A549 (cell line): ENCODE results near the gene FOXI2. TPM values are rescaled to one million over a fixed set of nuclear protein-coding genes. Genes with fewer than 3 reads are reported as not detected.

ENCODE experiments used
- ATAC-seq, 2 experiments: fragments of 200-7000 bp in 1 of 2; fragments of >200 bp in 1 of 2; cut with Nextera tagmentation in 1 of 2; cut with Tn5 transposase in 1 of 2; 3 replicates each; pipeline versions ENCODE4 v1.8.0 to v1.9.1; 2018 to 2020; ENCODE audit warnings: mild to moderate bottlenecking in 1 of 2, moderate library complexity in 1 of 2
- CTCF ChIA-PET: fragments of 300-600 bp; sonication (Branson Sonifier 250); formaldehyde crosslinking; extraction: SDS; loops from one replicate; lab custom pipeline; 2021; ENCODE audit warnings: antibody characterized with exemption, inconsistent platforms; lab: Yijun Ruan, JAX
- POLR2A ChIA-PET: fragments of 350-600 bp; formaldehyde crosslinking; extraction: SDS; loops from one replicate; lab custom pipeline; 2021; ENCODE audit warnings: antibody characterized with exemption, inconsistent platforms; lab: Yijun Ruan, JAX
- DNase-seq, 2 experiments: peaks; one replicate each; pipeline versions ENCODE4 v3.0.0 to v3.0.0-alpha.2; 2011 to 2016; ENCODE audit warnings: low read depth in 1 of 2, low spot score in 1 of 2
- FAIRE-seq: peaks from 2 replicates; lab custom pipeline; 2011; peaks lifted over from hg19 to GRCh38; lab: Jason Lieb, UNC
- H3K27ac ChIP-seq, 2 experiments: fragments of >200 bp; sonication (Bioruptor Twin); formaldehyde crosslinking; 3 replicates each; pipeline ENCODE4 v1.5.1; 2016 to 2017
- H3K4me1 ChIP-seq: fragments of >200 bp; sonication (Bioruptor Twin); formaldehyde crosslinking; 3 replicates; pipeline ENCODE4 v1.6.1; 2016
- H3K4me2 ChIP-seq: fragments of >200 bp; sonication (Bioruptor Twin); formaldehyde crosslinking; 3 replicates; pipeline ENCODE4 v1.6.1; 2016
- H3K4me3 ChIP-seq: fragments of >200 bp; sonication (Bioruptor Twin); formaldehyde crosslinking; 3 replicates; pipeline ENCODE4 v1.5.1; 2016
- H3K9me3 ChIP-seq: fragments of >200 bp; sonication (Bioruptor Twin); formaldehyde crosslinking; 3 replicates; pipeline ENCODE4 v1.6.1; 2016
- BCL3 ChIP-seq: fragments of >200 bp; sonication (Bioruptor Twin); formaldehyde crosslinking; IDR thresholded peaks from 3 replicates; pipeline ENCODE4 v1.6.1; 2016
- CBX8 ChIP-seq: fragments of 200-600 bp; sonication (generic); IDR thresholded peaks from 2 replicates; pipeline ENCODE4 v1.6.1; 2016
- CEBPB ChIP-seq, 2 experiments: fragments of >200 bp in 1 of 2; sonication (Bioruptor Twin) in 1 of 2; formaldehyde crosslinking in 1 of 2; IDR thresholded peaks; 2 replicates each; pipeline ENCODE4 v1.6.1; 2012 to 2016
- ELK1 ChIP-seq: fragments of 150-350 bp; IDR thresholded peaks from 2 replicates; pipeline ENCODE4 v1.6.1; 2014; ENCODE audit warnings: low read depth, mild to moderate bottlenecking, low read length
- ESRRA ChIP-seq: fragments of 150-350 bp; IDR thresholded peaks from 2 replicates; pipeline ENCODE4 v1.6.1; 2014; ENCODE audit warnings: mild to moderate bottlenecking, low read length, borderline replicate concordance
- FOSB ChIP-seq: fragments of 250-450 bp; sonication (Bioruptor Pico); IDR thresholded peaks from 2 replicates; pipeline ENCODE4 v1.5.0; 2020; ENCODE audit warnings: mild to moderate bottlenecking, moderate library complexity
- HDAC2 ChIP-seq: fragments of 200-600 bp; sonication (generic); IDR thresholded peaks from 2 replicates; pipeline ENCODE4 v1.6.1; 2016
- HEYL ChIP-seq: fragments of 250-450 bp; sonication (Bioruptor Pico); IDR thresholded peaks from 2 replicates; pipeline ENCODE4 v1.8.0; 2021; ENCODE audit warnings: mild to moderate bottlenecking, moderate library complexity
- HOXA7 ChIP-seq: fragments of 250-450 bp; sonication (Bioruptor Pico); IDR thresholded peaks from 2 replicates; pipeline ENCODE4 v1.5.0; 2020; ENCODE audit warnings: mild to moderate bottlenecking, moderate library complexity
- HOXB13 ChIP-seq: fragments of 250-450 bp; sonication (Bioruptor Pico); IDR thresholded peaks from 2 replicates; pipeline ENCODE4 v1.5.0; 2020; ENCODE audit warnings: low read depth, mild to moderate bottlenecking, moderate library complexity
- JUN ChIP-seq, 2 experiments: fragments of >200 bp; sonication (Bioruptor Twin); formaldehyde crosslinking; IDR thresholded peaks; 2 replicates in 1 of 2; 3 replicates in 1 of 2; pipeline ENCODE4 v1.6.1; 2016 to 2017
- KDM1A ChIP-seq: fragments of 200-600 bp; sonication (generic); IDR thresholded peaks from 2 replicates; pipeline ENCODE4 v1.6.1; 2016; ENCODE audit warnings: low read depth, mild to moderate bottlenecking
- MAFK ChIP-seq: fragments of 450-650 bp; IDR thresholded peaks from 2 replicates; pipeline ENCODE4 v1.6.1; 2014; ENCODE audit not compliant: partially characterized antibody
- MAZ ChIP-seq: fragments of 150-350 bp; IDR thresholded peaks from 2 replicates; pipeline ENCODE4 v1.6.1; 2014; ENCODE audit warnings: antibody characterized with exemption, low read depth, low read length, borderline replicate concordance
- MYC ChIP-seq: IDR thresholded peaks from 2 replicates; pipeline ENCODE4 v1.6.1; 2012; ENCODE audit warnings: mild to moderate bottlenecking, inconsistent platforms, low read length, improper control_type of control experiment, borderline replicate concordance
- NR3C1 ChIP-seq: fragments of >200 bp; sonication (Bioruptor Twin); formaldehyde crosslinking; IDR thresholded peaks from 3 replicates; pipeline ENCODE4 v1.6.1; 2017
- PHF8 ChIP-seq: fragments of 200-600 bp; sonication (generic); IDR thresholded peaks from 2 replicates; pipeline ENCODE4 v1.6.1; 2016; ENCODE audit warnings: low read depth, mild to moderate bottlenecking, antibody characterized with exemption, moderate library complexity, borderline replicate concordance
- RARB ChIP-seq: fragments of 250-450 bp; sonication (Bioruptor Pico); IDR thresholded peaks from 2 replicates; pipeline ENCODE4 v1.8.0; 2021; ENCODE audit warnings: mild to moderate bottlenecking, moderate library complexity
- RCOR1 ChIP-seq: fragments of 150-350 bp; IDR thresholded peaks from 2 replicates; pipeline ENCODE4 v1.6.1; 2014; ENCODE audit warnings: antibody characterized with exemption, low read length, low read depth
- RNF2 ChIP-seq: fragments of 200-600 bp; sonication (generic); IDR thresholded peaks from 2 replicates; pipeline ENCODE4 v1.6.1; 2016; ENCODE audit warnings: low read depth, mild to moderate bottlenecking, antibody characterized with exemption, moderate library complexity, borderline replicate concordance
- SMC3 ChIP-seq: fragments of >200 bp; sonication (Bioruptor Twin); formaldehyde crosslinking; IDR thresholded peaks from 3 replicates; pipeline ENCODE4 v1.6.1; 2018; ENCODE audit warnings: inconsistent platforms
- TFCP2L1 ChIP-seq: fragments of 250-450 bp; sonication (Bioruptor Pico); IDR thresholded peaks from 2 replicates; pipeline ENCODE4 v1.5.0; 2021; ENCODE audit warnings: mild to moderate bottlenecking
- whole genome bisulfite sequencing: methylation state at CpG from one replicate; pipeline ENCODE4 v1.1.6; 2017; ENCODE audit errors: missing lambda C conversion rate; 5-methylcytosine and 5-hydroxymethylcytosine counted together
- polyA minus RNA-seq: library from RNA; depleted of rRNA, polyadenylated mRNA; stranded (reverse); fragments of >200 nt; gene quantifications from 2 replicates; pipeline ENCODE4 v1.2.3, GENCODE V29; 2011; rRNA and poly(A)+ RNA removed
- polyA plus RNA-seq, 4 experiments: library from polyadenylated mRNA; depleted of rRNA in 3 of 4; stranded (reverse); fragments of >200 nt; fragmentation: RNase III in 1 of 4; extraction: RNeasy Plus Mini Kit Qiagen cat#74134 plus additional on column Dnase treatment in 1 of 4; gene quantifications; 2 replicates in 3 of 4; 3 replicates in 1 of 4; pipeline ENCODE4 v1.2.3, GENCODE V29; 2011 to 2017
- TF ChIP-seq, protein P1 (sequence below): fragments of >200 bp; sonication (Bioruptor Twin); formaldehyde crosslinking; IDR thresholded peaks from 3 replicates; pipeline ENCODE4 v1.5.1; 2016

The FOXI2 gene
- polyA plus RNA-seq (2011; rRNA removed) (not detected in 2 replicates), polyA plus RNA-seq (2017; fragmentation: RNase III; extraction: RNeasy Plus Mini Kit Qiagen cat#74134 plus additional on column Dnase treatment) (not detected in 3 replicates), polyA minus RNA-seq (not detected in 2 replicates)
- polyA plus RNA-seq (2012; cell fraction: cytosol; rRNA removed): not detected in 2 replicates
- polyA plus RNA-seq (2012; cell fraction: nucleus; rRNA removed): not detected in 2 replicates

DNA sequence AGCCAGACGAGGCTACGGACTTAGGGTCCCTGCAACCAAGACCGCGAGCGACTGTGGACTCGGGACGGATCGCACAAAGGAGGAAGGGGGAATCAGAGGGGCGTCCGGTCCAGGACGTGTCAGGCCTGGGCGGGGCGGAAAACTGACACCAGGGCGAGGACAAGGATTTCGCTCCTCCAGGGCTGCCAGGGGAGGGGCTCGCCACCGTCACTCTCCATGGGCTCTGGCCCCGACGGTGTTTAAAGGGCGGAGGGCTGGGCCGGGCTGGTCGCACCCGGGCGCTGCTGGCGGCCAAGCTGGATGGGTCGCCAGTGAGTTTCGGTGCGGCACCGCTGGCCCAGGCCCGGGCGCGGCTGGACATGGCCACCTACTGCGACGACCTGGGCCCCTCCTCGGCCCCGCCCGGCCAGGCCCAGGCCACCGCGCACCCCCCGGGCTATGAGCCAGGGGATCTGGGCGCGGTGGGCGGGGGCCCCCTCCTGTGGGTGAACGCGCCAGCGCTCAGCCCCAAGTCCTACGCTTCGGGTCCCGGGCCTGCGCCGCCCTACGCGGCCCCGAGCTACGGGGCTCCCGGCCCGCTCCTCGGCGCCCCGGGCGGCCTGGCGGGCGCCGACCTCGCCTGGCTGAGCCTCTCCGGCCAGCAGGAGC, at the start of gene FOXI2:
Gene FOXI2 (plus strand): TSS at position 271 of the 648 bp plus-strand sequence. CDS start 89 bp downstream, at position 360.
- Histone ChIP-seq H3K27ac (no peak within 1 kb of the TSS), H3K4me3 (no peak within 1 kb of the TSS), H3K4me2 (peak within 1 kb of the TSS; percentile 47; the same call in 2 of the 3 replicates)
- ATAC-seq (peak in 1 of 2 experiments; percentile 51; a peak in 3 of 6 replicates), DNase-seq (no peak), FAIRE-seq (no peak)
- WGBS: 15% methylated on average over 13 of the region's 66 CpGs
- POLR2A ChIA-PET: no interaction called here
- CTCF ChIA-PET: interaction anchor here (1.3 kb wide), 1 partner anchor 21 kb away, joined by 5 read pairs; no protein-coding TSS in a partner anchor
- TF ChIP-seq CBX8 (no peak), RCOR1 (no peak)
- TF ChIP-seq, all 56 proteins: peak for 0
- Histone ChIP-seq H3K4me1 (no peaks in the 10 kb centered on the region), H3K9me3 (no peaks in the 10 kb centered on the region)

DNA sequence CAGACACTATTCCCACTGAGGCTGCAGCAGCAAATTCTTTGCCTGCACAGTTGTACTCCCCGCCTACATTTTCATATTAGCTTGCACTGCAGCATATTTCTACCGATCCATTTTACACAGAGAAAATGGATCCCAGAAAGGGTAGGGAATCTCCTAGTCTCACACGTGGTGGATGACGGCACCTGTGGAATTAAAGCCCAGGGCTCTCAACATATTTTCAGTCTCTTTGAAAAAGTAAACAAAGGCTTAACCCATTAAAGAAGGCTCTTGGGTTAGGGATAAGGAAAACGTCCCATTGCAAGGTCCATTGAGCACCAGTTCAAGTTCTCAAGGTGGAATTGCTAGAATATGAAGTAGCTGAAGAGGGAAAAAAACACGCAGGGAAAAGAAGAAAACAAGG, 49.4 kb upstream of the FOXI2 start:
- POLR2A ChIA-PET: no interaction called here
- FAIRE-seq: no peak
- H3K9me3 ChIP-seq: no peaks in the 10 kb centered on the region
- no peak overlapping the region for H3K27ac ChIP-seq
- no peak overlapping the region for H3K4me2 ChIP-seq
- TF ChIP-seq ESRRA (no peak), MYC (no peak), MAFK (no peak), MAZ (no peak), RARB (CRISPR knock-in tag) (no peak), RNF2 (no peak), RCOR1 (no peak), KDM1A (no peak), HOXA7 (CRISPR knock-in tag) (no peak), TFCP2L1 (CRISPR knock-in tag) (no peak), HEYL (CRISPR knock-in tag) (no peak)
- TF ChIP-seq, all 56 proteins: peak for 0
- no peak for DNase-seq
- WGBS: 2% methylated on average over 6 of the region's 6 CpGs
- no peak for ATAC-seq
- H3K4me3 ChIP-seq: no peak overlapping the region
- no peaks in the 10 kb centered on the region for H3K4me1 ChIP-seq
- CTCF ChIA-PET: no interaction called here

DNA sequence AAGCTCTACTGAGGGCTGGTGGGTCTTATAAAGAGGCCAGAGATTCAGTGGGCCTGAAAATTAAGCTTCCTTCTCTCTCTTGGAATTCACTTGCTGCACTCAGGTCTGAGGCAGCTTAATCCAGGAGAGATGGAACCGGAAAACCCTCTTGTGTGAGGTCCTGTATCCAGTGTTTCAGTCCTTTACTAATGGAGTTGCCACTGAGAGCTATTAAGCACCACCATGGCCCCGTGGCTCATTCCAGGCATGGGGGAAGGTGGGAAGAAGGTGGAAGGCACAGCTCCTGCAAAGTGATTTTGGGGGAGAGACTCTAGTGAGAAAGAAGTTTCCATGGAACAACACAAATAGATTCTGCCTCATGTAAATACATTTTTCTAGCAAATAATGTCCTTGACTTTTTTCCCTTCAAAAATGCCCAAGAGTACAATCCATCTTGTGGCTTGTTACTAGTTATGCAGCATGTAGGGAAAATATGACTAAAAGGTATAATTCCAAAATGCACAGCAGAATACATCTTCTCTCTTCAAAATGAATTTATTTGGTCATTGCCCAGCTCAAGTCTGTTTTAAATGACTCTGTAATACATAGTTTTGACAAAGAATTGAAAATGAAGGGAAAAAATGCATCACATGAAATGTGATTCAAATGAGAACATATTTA, 46.7 kb upstream of the FOXI2 start:
- no peaks in the 10 kb centered on the region for H3K4me1 ChIP-seq
- H3K4me3 ChIP-seq: no peak overlapping the region
- H3K4me2 ChIP-seq: no peak overlapping the region
- ChIA-PET POLR2A (no interaction called here), CTCF (interaction anchor here (0.6 to 1.4 kb wide), 4 partner anchors 12 to 526 kb away, joined by 3 to 5 read pairs (median 3); no protein-coding TSS in a partner anchor)
- DNase-seq (no peak), FAIRE-seq (no peak), ATAC-seq (no peak)
- TF ChIP-seq FOSB (CRISPR knock-in tag): no peak
- no peak for TF ChIP-seq MYC
- TF ChIP-seq KDM1A: no peak
- TF ChIP-seq CEBPB (IDR thresholded peaks at IDR 0.05): no peak
- no peak for TF ChIP-seq SMC3
- no peak for TF ChIP-seq JUN (IDR thresholded peaks at IDR 0.05)
- TF ChIP-seq NR3C1: no peak
- no peak for TF ChIP-seq MAZ
- TF ChIP-seq BCL3: no peak
- no peak for TF ChIP-seq ELK1
- no peak for TF ChIP-seq CBX8
- no peak for TF ChIP-seq TFCP2L1 (CRISPR knock-in tag)
- no peak for TF ChIP-seq PHF8
- TF ChIP-seq HDAC2: no peak
- TF ChIP-seq HOXB13 (CRISPR knock-in tag): no peak
- TF ChIP-seq, protein P1, sequence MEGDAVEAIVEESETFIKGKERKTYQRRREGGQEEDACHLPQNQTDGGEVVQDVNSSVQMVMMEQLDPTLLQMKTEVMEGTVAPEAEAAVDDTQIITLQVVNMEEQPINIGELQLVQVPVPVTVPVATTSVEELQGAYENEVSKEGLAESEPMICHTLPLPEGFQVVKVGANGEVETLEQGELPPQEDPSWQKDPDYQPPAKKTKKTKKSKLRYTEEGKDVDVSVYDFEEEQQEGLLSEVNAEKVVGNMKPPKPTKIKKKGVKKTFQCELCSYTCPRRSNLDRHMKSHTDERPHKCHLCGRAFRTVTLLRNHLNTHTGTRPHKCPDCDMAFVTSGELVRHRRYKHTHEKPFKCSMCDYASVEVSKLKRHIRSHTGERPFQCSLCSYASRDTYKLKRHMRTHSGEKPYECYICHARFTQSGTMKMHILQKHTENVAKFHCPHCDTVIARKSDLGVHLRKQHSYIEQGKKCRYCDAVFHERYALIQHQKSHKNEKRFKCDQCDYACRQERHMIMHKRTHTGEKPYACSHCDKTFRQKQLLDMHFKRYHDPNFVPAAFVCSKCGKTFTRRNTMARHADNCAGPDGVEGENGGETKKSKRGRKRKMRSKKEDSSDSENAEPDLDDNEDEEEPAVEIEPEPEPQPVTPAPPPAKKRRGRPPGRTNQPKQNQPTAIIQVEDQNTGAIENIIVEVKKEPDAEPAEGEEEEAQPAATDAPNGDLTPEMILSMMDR: no peak
- H3K27ac ChIP-seq: no peak overlapping the region
- H3K9me3 ChIP-seq: no peaks in the 10 kb centered on the region; the same call in 2 of the 3 replicates
- 0% methylated on average over 2 of the region's 2 CpGs for WGBS
